MCF 10A (cell line): ENCODE data around the gene SDF2. TPM values are rescaled to one million over a fixed set of nuclear protein-coding genes. Genes with fewer than 3 reads are reported as not detected.

Experiments
- BruUV-seq: library from RNA; stranded (reverse); fragments of 400-500 nt; replicated peaks from 2 replicates; lab custom pipeline; 2021; lab: Mats Ljungman, UMichigan
- CTCF ChIA-PET: fragments of 300-600 bp; sonication (Branson Sonifier 250); formaldehyde crosslinking; extraction: SDS; loops from one replicate; lab custom pipeline; 2021; ENCODE audit warnings: antibody characterized with exemption, inconsistent platforms; lab: Yijun Ruan, JAX
- POLR2A ChIA-PET: fragments of 300-600, 350-650 bp; sonication (Branson Sonifier 250); formaldehyde crosslinking; extraction: SDS; loops from one replicate; lab custom pipeline; 2020; ENCODE audit warnings: antibody characterized with exemption, inconsistent platforms; lab: Yijun Ruan, JAX
- DNase-seq: peaks from one replicate; pipeline ENCODE4 v3.0.0-alpha.2; 2018; ENCODE audit not compliant: unreplicated experiment
- H3K27ac Mint-ChIP-seq: one replicate; pipeline ENCODE4 v1.8.0; 2022; ENCODE audit warnings: mild to moderate bottlenecking, low read depth, mixed read lengths; ENCODE audit not compliant: unreplicated experiment
- H3K27me3 Mint-ChIP-seq: one replicate; pipeline ENCODE4 v1.8.0; 2022; ENCODE audit warnings: mixed read lengths; ENCODE audit not compliant: insufficient read depth, unreplicated experiment
- H3K36me3 Mint-ChIP-seq: one replicate; pipeline ENCODE4 v1.8.0; 2022; ENCODE audit warnings: mild to moderate bottlenecking, moderate library complexity, mixed read lengths; ENCODE audit not compliant: insufficient read depth, unreplicated experiment
- H3K4me1 Mint-ChIP-seq: one replicate; pipeline ENCODE4 v1.8.0; 2022; ENCODE audit warnings: mixed read lengths; ENCODE audit not compliant: insufficient read depth, unreplicated experiment
- H3K4me3 Mint-ChIP-seq: one replicate; pipeline ENCODE4 v1.8.0; 2022; ENCODE audit warnings: mild to moderate bottlenecking, moderate library complexity, mixed read lengths; ENCODE audit not compliant: unreplicated experiment
- H3K9me3 Mint-ChIP-seq: one replicate; pipeline ENCODE4 v1.8.0; 2022; ENCODE audit warnings: mixed read lengths; ENCODE audit not compliant: unreplicated experiment
- CTCF ChIP-seq: fragments of 200-600 bp; IDR thresholded peaks from one replicate; pipeline ENCODE4 v1.8.0; 2022; ENCODE audit warnings: antibody characterized with exemption, mild to moderate bottlenecking; ENCODE audit not compliant: unreplicated experiment
- intact Hi-C: fragments of 100-400 bp; cut with micrococcal nuclease; formaldehyde crosslinking; loops from 2 replicates; pipeline ENCODE4 v1.14.1; 2022
- total RNA-seq: library from RNA; stranded (reverse); gene quantifications from 2 replicates; pipeline ENCODE4 v1.2.3, GENCODE V29; 2022

Gene SDF2
- total RNA-seq, 1 experiment from 2014 or later: 31.4 TPM

- Mint-ChIP-seq H3K4me1 (peaks cover 10% of the 10 kb centered on the region), H3K4me3 (no peak overlapping the region), H3K36me3 (peaks cover 56% of the 10 kb centered on the region), H3K27me3 (no peaks in the 10 kb centered on the region), H3K9me3 (no peaks in the 10 kb centered on the region), H3K27ac (no peak overlapping the region)
- intact Hi-C loops: no loop called here
- ChIA-PET POLR2A (interaction anchor here (0.8 to 1.7 kb wide), 2 partner anchors 11 to 36 kb away, joined by 4 to 7 read pairs; partner anchors contain the start of gene BLTP2), CTCF (no interaction called here)
- no peak for DNase-seq
- TF ChIP-seq CTCF: no peak
- no TSS peak for BruUV-seq
Observed at GRCh38 chr17:28655160-28655559, 6.5 kb downstream of the SDF2 start.

GRCh38 chr17:28648698-28649097 lies 13.0 kb downstream of the SDF2 start:
- intact Hi-C loops: no loop called here
- DNase-seq: no peak
- CTCF ChIA-PET: interaction anchor here (0.6 to 1.2 kb wide), 5 partner anchors 8 to 305 kb away, joined by 3 to 5 read pairs (median 4); no protein-coding TSS in a partner anchor
- Mint-ChIP-seq H3K27me3 (no peaks in the 10 kb centered on the region), H3K9me3 (no peaks in the 10 kb centered on the region), H3K27ac (no peak overlapping the region), H3K4me1 (peaks cover 21% of the 10 kb centered on the region), H3K36me3 (peaks cover 46% of the 10 kb centered on the region), H3K4me3 (no peak overlapping the region)
- POLR2A ChIA-PET: interaction anchor here (0.5 to 12.0 kb wide), 5 partner anchors 9 to 303 kb away, joined by 3 to 208 read pairs (median 4); partner anchors contain the start of genes PHF12, SDF2 and SUPT6H
- BruUV-seq: TSS peak; percentile 36
- TF ChIP-seq CTCF: no peak

GRCh38 chr17:28646039-28646754 lies 15.5 kb downstream of the SDF2 start:
- peak overlapping the region; percentile 94 for H3K4me3 Mint-ChIP-seq
- H3K9me3 Mint-ChIP-seq: no peaks in the 10 kb centered on the region
- no peak for TF ChIP-seq CTCF
- H3K27ac Mint-ChIP-seq: peak overlapping the region; percentile 86
- H3K27me3 Mint-ChIP-seq: no peaks in the 10 kb centered on the region
- intact Hi-C loops: loop anchor here (2.0 kb wide), 1 partner anchor 73 kb away; the partner anchor contains the start of gene RPL23A
- POLR2A ChIA-PET: interaction anchor here (0.6 to 12.0 kb wide), 16 partner anchors 10 to 306 kb away, joined by 3 to 208 read pairs (median 4); partner anchors contain the start of genes PIGS, RPL23A, SDF2 and SUPT6H
- no TSS peak for BruUV-seq
- CTCF ChIA-PET: interaction anchor here (0.5 to 4.3 kb wide), 11 partner anchors 10 to 80 kb away, joined by 3 to 25 read pairs (median 4); partner anchors contain the start of genes RPL23A, SDF2, SUPT6H and TLCD1
- peaks cover 27% of the 10 kb centered on the region for H3K4me1 Mint-ChIP-seq
- peaks cover 51% of the 10 kb centered on the region for H3K36me3 Mint-ChIP-seq
- DNase-seq: no peak

GRCh38 chr17:28645576-28645939 lies 16.1 kb downstream of the SDF2 start:
- TSS peak; percentile 90 for BruUV-seq
- no peak for DNase-seq
- no peak for TF ChIP-seq CTCF
- H3K27me3 Mint-ChIP-seq: no peaks in the 10 kb centered on the region
- intact Hi-C loops: no loop called here
- no peaks in the 10 kb centered on the region for H3K9me3 Mint-ChIP-seq
- H3K36me3 Mint-ChIP-seq: peaks cover 53% of the 10 kb centered on the region
- peak overlapping the region; percentile 83 for H3K27ac Mint-ChIP-seq
- ChIA-PET POLR2A (interaction anchor here (0.6 to 12.0 kb wide), 25 partner anchors 10 to 804 kb away, joined by 3 to 208 read pairs (median 5); partner anchors contain the start of genes ALDOC, PHF12, PIGS and RPL23A), CTCF (interaction anchor here (0.5 to 4.3 kb wide), 6 partner anchors 16 to 74 kb away, joined by 3 to 25 read pairs (median 4); partner anchors contain the start of genes RPL23A, SDF2 and SUPT6H)
- H3K4me1 Mint-ChIP-seq: peaks cover 27% of the 10 kb centered on the region
- H3K4me3 Mint-ChIP-seq: peak overlapping the region; percentile 94
